A673 (cell line): ENCODE data around the gene ZNG1F.
"Not testable (repeated sequence)": the region's sequence is repeated elsewhere in the genome, so short reads cannot be mapped to it uniquely, and the experiment has no call there.

ENCODE experiments used
- EZH2 ChIP-seq: fragments of 200-600 bp; sonication (generic); IDR thresholded peaks from 2 replicates; pipeline ENCODE4 v1.6.1; 2017; ENCODE audit warnings: borderline replicate concordance, low read depth, mild to moderate bottlenecking, mixed read lengths, antibody characterized with exemption, low read length; ENCODE audit not compliant: poor library complexity, severe bottlenecking
- TF ChIP-seq, protein P1 (sequence below): fragments of 300-800, 200-600 bp; sonication (generic); conservative IDR thresholded peaks from 2 replicates; pipeline ENCODE4 v1.5.1; 2017; ENCODE audit warnings: low read depth, mild to moderate bottlenecking, antibody characterized with exemption, low read length, moderate library complexity, mixed read lengths

DNA sequence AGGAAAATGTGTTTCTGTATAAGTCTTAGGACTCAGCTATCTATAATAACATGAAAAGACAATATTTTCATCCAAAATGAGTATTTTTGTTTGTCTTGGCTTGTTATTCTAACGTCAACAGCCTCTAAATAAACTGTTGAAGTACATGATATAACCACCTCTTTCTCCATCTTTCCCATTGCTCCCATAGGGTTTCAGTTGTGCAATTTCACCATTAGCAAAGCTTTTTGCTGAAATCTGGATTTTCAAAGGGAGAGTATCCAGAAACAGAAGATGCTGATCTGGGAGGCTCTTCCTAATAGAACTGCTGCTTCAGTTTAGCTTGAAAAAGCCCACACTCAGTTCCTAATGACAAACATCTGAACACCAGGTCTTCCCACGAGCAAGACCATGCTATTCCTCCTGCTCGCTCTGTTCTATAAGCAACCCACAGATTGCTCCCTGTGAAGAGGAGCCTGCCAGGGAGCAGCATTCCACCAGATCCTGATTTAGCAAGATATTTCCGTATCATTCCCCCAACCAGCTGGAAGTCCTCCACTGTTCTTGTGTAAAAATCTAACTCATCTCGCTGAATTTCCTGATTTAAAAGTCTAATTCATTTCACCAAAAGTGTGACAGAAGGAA is 101.8 kb downstream of the ZNG1F start:
- TF ChIP-seq, protein P1, sequence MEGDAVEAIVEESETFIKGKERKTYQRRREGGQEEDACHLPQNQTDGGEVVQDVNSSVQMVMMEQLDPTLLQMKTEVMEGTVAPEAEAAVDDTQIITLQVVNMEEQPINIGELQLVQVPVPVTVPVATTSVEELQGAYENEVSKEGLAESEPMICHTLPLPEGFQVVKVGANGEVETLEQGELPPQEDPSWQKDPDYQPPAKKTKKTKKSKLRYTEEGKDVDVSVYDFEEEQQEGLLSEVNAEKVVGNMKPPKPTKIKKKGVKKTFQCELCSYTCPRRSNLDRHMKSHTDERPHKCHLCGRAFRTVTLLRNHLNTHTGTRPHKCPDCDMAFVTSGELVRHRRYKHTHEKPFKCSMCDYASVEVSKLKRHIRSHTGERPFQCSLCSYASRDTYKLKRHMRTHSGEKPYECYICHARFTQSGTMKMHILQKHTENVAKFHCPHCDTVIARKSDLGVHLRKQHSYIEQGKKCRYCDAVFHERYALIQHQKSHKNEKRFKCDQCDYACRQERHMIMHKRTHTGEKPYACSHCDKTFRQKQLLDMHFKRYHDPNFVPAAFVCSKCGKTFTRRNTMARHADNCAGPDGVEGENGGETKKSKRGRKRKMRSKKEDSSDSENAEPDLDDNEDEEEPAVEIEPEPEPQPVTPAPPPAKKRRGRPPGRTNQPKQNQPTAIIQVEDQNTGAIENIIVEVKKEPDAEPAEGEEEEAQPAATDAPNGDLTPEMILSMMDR = not testable (repeated sequence)
- not testable (repeated sequence) for TF ChIP-seq EZH2
